DND-41 (cell line): ENCODE data around the gene MARCHF3.

Source experiments
- ATAC-seq: fragments of 200-7000 bp; cut with Tn5 transposase; 3 replicates; pipeline ENCODE4 v1.9.1; 2021; ENCODE audit warnings: low read depth; ENCODE audit not compliant: insufficient read depth
- DNase-seq: peaks from one replicate; pipeline ENCODE4 v3.0.0-alpha.2; 2020
- H2AFZ ChIP-seq: 2 replicates; pipeline ENCODE4 v1.6.0; 2012; ENCODE audit warnings: low read depth, low read length
- H3K27ac ChIP-seq: 2 replicates; pipeline ENCODE4 v1.5.1; 2012; ENCODE audit warnings: low read length, inconsistent platforms
- H3K27me3 ChIP-seq: fragments of 200-600 bp; sonication (generic); 2 replicates; pipeline ENCODE4 v1.6.0; 2012; ENCODE audit warnings: low read length, mild to moderate bottlenecking, inconsistent platforms; ENCODE audit not compliant: insufficient read depth, poor library complexity
- H3K36me3 ChIP-seq: 2 replicates; pipeline ENCODE4 v1.5.1; 2012; ENCODE audit warnings: low read length, inconsistent platforms; ENCODE audit not compliant: insufficient read depth
- H3K4me1 ChIP-seq: 2 replicates; pipeline ENCODE4 v1.5.1; 2012; ENCODE audit warnings: mild to moderate bottlenecking, low read length; ENCODE audit not compliant: insufficient read depth
- H3K4me2 ChIP-seq: 2 replicates; pipeline ENCODE4 v1.6.0; 2012; ENCODE audit warnings: mild to moderate bottlenecking, moderate library complexity, low read length, inconsistent platforms; ENCODE audit not compliant: insufficient read depth
- H3K4me3 ChIP-seq, 2 experiments: fragments of 200-600 bp in 1 of 2; shearing (Covaris generic) in 1 of 2; 2 replicates each; pipeline ENCODE4 v1.5.1; 2012 to 2016; ENCODE audit warnings: inconsistent platforms in 2 of 2, low read length in 2 of 2, mild to moderate bottlenecking in 2 of 2, low read depth in 1 of 2, moderate library complexity in 1 of 2
- H3K79me2 ChIP-seq: 2 replicates; pipeline ENCODE4 v1.6.0; 2012; ENCODE audit warnings: low read length, inconsistent platforms; ENCODE audit not compliant: insufficient read depth
- H3K9ac ChIP-seq: 2 replicates; pipeline ENCODE4 v1.6.0; 2012; ENCODE audit warnings: low read depth, mild to moderate bottlenecking, inconsistent platforms, low read length, moderate library complexity
- H3K9me3 ChIP-seq: 2 replicates; pipeline ENCODE4 v1.5.1; 2012; ENCODE audit warnings: low read length, moderate library complexity, mild to moderate bottlenecking, inconsistent platforms; ENCODE audit not compliant: insufficient read depth, severe bottlenecking
- H4K20me1 ChIP-seq: 2 replicates; pipeline ENCODE4 v1.6.0; 2012; ENCODE audit warnings: low read length; ENCODE audit not compliant: insufficient read depth
- EZH2 ChIP-seq: IDR thresholded peaks from 3 replicates; pipeline ENCODE4 v1.6.1; 2012; ENCODE audit warnings: borderline replicate concordance, low read depth, mild to moderate bottlenecking, moderate library complexity, low read length, inconsistent platforms; ENCODE audit not compliant: severe bottlenecking
- TF ChIP-seq, protein P1 (sequence below): IDR thresholded peaks from 2 replicates; pipeline ENCODE4 v1.5.1; 2012; ENCODE audit warnings: borderline replicate concordance, low read length, moderate library complexity, mild to moderate bottlenecking; ENCODE audit not compliant: poor library complexity, severe bottlenecking; ENCODE audit errors: extremely low read depth

MARCHF3 gene

DNA sequence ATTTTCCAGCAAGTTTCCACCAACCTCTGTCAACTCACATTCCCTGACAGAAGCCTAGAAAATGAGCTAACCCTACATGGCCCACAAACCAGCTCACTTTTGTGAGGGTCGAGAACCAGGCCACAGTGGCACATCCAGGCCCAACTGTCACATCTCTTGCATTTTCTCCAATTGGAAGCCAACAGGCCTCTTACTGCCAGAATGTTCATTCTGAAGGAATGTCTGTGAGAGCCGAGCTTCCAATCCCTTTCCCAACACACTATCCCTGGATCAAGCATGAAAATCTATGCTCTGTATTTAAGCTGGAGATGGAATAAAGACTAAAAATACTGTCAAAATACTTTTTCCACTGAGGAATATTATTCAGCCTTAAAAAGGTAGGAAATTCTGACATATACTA is 20.0 kb downstream of the MARCHF3 start:
- H3K79me2 ChIP-seq, result no peaks in the 10 kb centered on the region
- H4K20me1 ChIP-seq, result no peaks in the 10 kb centered on the region
- H3K4me2 ChIP-seq, result no peak overlapping the region
- DNase-seq (no peak), ATAC-seq (no peak)
- no peak overlapping the region for H3K9ac ChIP-seq
- no peaks in the 10 kb centered on the region for H3K9me3 ChIP-seq
- H3K27ac ChIP-seq, result no peak overlapping the region
- no peak for TF ChIP-seq EZH2
- TF ChIP-seq, protein P1, sequence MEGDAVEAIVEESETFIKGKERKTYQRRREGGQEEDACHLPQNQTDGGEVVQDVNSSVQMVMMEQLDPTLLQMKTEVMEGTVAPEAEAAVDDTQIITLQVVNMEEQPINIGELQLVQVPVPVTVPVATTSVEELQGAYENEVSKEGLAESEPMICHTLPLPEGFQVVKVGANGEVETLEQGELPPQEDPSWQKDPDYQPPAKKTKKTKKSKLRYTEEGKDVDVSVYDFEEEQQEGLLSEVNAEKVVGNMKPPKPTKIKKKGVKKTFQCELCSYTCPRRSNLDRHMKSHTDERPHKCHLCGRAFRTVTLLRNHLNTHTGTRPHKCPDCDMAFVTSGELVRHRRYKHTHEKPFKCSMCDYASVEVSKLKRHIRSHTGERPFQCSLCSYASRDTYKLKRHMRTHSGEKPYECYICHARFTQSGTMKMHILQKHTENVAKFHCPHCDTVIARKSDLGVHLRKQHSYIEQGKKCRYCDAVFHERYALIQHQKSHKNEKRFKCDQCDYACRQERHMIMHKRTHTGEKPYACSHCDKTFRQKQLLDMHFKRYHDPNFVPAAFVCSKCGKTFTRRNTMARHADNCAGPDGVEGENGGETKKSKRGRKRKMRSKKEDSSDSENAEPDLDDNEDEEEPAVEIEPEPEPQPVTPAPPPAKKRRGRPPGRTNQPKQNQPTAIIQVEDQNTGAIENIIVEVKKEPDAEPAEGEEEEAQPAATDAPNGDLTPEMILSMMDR, result no peak
- no peak overlapping the region for H3K4me3 ChIP-seq
- no peak overlapping the region for H2AFZ ChIP-seq
- H3K27me3 ChIP-seq, result no peaks in the 10 kb centered on the region
- no peaks in the 10 kb centered on the region for H3K4me1 ChIP-seq
- no peaks in the 10 kb centered on the region for H3K36me3 ChIP-seq

DNA sequence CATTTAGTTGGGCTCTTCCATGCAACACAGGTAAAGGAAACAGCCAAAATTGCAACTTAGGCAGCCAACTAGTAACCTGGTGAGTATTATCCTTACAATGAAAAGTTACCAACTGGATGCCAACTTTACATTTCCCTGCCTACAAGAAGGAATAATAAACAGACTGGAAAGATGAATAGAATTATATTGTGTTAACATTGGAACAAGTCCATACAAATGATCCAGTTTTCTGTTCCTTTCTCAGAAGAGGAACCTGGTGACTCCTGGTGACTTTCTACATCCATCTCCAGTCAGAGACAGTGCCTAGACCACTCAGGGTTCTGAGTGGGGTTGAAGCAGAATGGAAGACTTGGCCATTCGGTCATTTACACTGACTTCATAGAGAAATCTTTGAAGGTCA is 20.6 kb downstream of the MARCHF3 start:
- Histone ChIP-seq H3K9me3 (no peaks in the 10 kb centered on the region), H3K4me2 (no peak overlapping the region), H3K4me1 (no peaks in the 10 kb centered on the region), H4K20me1 (no peaks in the 10 kb centered on the region), H3K27ac (no peak overlapping the region), H3K36me3 (no peaks in the 10 kb centered on the region), H3K4me3 (no peak overlapping the region), H2AFZ (no peak overlapping the region), H3K79me2 (no peaks in the 10 kb centered on the region), H3K27me3 (no peaks in the 10 kb centered on the region), H3K9ac (no peak overlapping the region)
- ATAC-seq, result no peak
- no peak for DNase-seq
- no peak for TF ChIP-seq EZH2
- TF ChIP-seq, protein P1, result no peak

DNA sequence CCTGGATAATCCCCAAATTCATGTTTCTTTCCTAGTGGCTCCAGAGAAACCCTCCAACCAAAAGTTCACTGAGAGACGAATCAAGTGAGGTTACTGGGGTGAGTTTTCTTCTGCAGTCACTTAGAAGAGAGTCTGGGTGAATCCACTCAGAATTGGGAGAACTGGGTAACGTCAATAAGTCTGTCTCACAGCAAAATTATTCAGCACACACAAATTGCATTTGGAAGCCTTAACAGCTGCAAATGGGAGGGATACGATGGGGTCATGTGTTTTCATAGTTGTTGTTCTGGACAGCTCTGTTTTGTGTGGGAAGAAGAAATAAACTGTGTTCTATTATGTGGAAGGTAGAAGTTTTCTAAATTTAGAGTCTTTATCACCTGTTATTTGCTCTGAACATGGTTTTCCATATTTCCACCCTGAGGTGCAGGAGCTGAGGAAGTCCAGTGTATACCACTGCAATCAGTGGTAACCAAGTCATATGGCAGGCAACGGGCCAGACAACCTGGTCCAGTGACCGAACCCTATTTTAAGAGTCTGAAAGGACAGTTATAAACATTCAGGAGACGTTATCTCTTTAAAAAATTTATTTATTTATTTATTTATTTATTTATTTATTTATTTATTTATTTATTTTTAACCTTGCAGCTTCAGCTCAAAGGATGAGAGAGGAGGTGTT is 21.9 kb downstream of the MARCHF3 start:
- Histone ChIP-seq H2AFZ (no peak overlapping the region), H3K9me3 (no peaks in the 10 kb centered on the region), H3K36me3 (no peaks in the 10 kb centered on the region), H4K20me1 (no peaks in the 10 kb centered on the region), H3K27ac (no peak overlapping the region), H3K79me2 (no peaks in the 10 kb centered on the region), H3K9ac (no peak overlapping the region), H3K4me3 (no peak overlapping the region), H3K4me1 (no peaks in the 10 kb centered on the region), H3K27me3 (no peaks in the 10 kb centered on the region), H3K4me2 (no peak overlapping the region)
- ATAC-seq (no peak), DNase-seq (no peak)
- TF ChIP-seq, protein P1, result no peak
- no peak for TF ChIP-seq EZH2

DNA sequence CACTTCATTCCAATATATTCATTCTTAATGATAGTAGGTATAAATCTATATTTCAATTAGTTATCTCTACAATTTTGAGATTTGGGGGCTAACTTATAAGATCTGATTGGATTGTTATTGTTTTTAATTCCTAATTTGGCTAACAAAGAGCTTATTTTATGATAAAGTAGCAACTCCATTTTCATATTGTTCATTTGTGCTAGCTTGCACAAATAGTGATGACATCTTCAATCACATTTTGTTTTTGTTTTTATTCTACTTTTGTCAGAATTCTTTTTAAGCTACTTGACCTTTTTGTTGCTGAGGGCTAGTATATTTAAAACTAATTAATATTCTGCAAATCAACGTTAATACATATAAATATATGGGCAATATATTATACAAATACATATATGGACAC is 22.8 kb downstream of the MARCHF3 start:
- TF ChIP-seq, protein P1, result no peak
- TF ChIP-seq EZH2, result no peak
- no peaks in the 10 kb centered on the region for H3K79me2 ChIP-seq
- H2AFZ ChIP-seq, result no peak overlapping the region
- H3K4me3 ChIP-seq, result no peak overlapping the region
- no peaks in the 10 kb centered on the region for H4K20me1 ChIP-seq
- H3K4me2 ChIP-seq, result no peak overlapping the region
- no peaks in the 10 kb centered on the region for H3K36me3 ChIP-seq
- H3K9ac ChIP-seq, result no peak overlapping the region
- ATAC-seq (no peak), DNase-seq (no peak)
- no peaks in the 10 kb centered on the region for H3K4me1 ChIP-seq
- no peaks in the 10 kb centered on the region for H3K27me3 ChIP-seq
- H3K9me3 ChIP-seq, result no peaks in the 10 kb centered on the region
- no peak overlapping the region for H3K27ac ChIP-seq
